Kidney epithelial cell (primary cell): Measurements from ENCODE around the gene ALX3. TPM values are rescaled to one million over a fixed set of nuclear protein-coding genes. Genes with fewer than 3 reads are reported as not detected.

ENCODE experiments used
- DNase-seq: peaks from one replicate; pipeline ENCODE4 v3.0.0-alpha.2; 2010; ENCODE audit warnings: low read depth
- H3K27me3 ChIP-seq: 2 replicates; pipeline ENCODE4 v1.6.0; 2011; ENCODE audit warnings: low read length; ENCODE audit not compliant: control insufficient read depth, insufficient read depth
- H3K36me3 ChIP-seq: 2 replicates; pipeline ENCODE4 v1.5.1; 2011; ENCODE audit warnings: low read length; ENCODE audit not compliant: control insufficient read depth, insufficient read depth
- H3K4me3 ChIP-seq: 2 replicates; pipeline ENCODE4 v1.5.1; 2011; ENCODE audit warnings: low read depth, mild to moderate bottlenecking, control low read depth, low read length
- CTCF ChIP-seq: IDR thresholded peaks from 2 replicates; pipeline ENCODE4 v1.5.1; 2011; ENCODE audit warnings: mild to moderate bottlenecking, moderate library complexity, low read length, control low read depth, inconsistent platforms; ENCODE audit not compliant: insufficient read depth, poor library complexity, severe bottlenecking
- total RNA-seq: library from RNA; depleted of rRNA; stranded (reverse); fragments of >200 nt; gene quantifications from 2 replicates; pipeline ENCODE4 v1.2.3, GENCODE V29; 2015

Gene ALX3
- total RNA-seq, 1 donor from 2014 or later, result not detected

GRCh38 chr1:110087812-110088738 is 17.6 kb upstream of the ALX3 start:
- peak; percentile 68 for TF ChIP-seq CTCF
- no peak for DNase-seq
- no peak overlapping the region for H3K4me3 ChIP-seq
- H3K27me3 ChIP-seq, result peaks cover 63% of the 10 kb centered on the region
- H3K36me3 ChIP-seq, result no peaks in the 10 kb centered on the region

GRCh38 chr1:110086961-110087360 is 16.5 kb upstream of the ALX3 start:
- Histone ChIP-seq H3K4me3 (no peak overlapping the region), H3K27me3 (peaks cover 69% of the 10 kb centered on the region), H3K36me3 (no peaks in the 10 kb centered on the region)
- DNase-seq, result no peak
- no peak for TF ChIP-seq CTCF

- no peaks in the 10 kb centered on the region for H3K36me3 ChIP-seq
- no peak for TF ChIP-seq CTCF
- H3K27me3 ChIP-seq, result peaks cover 71% of the 10 kb centered on the region
- H3K4me3 ChIP-seq, result no peak overlapping the region
- no peak for DNase-seq
These were observed 15.2 kb upstream of the ALX3 start for GRCh38 chr1:110085671-110086070.

- Histone ChIP-seq H3K27me3 (peaks cover 62% of the 10 kb centered on the region), H3K36me3 (no peaks in the 10 kb centered on the region), H3K4me3 (peak overlapping the region; percentile 27)
- TF ChIP-seq CTCF, result no peak
- no peak for DNase-seq
These were observed 14.0 kb upstream of the ALX3 start for GRCh38 chr1:110084227-110085078.

- DNase-seq, result no peak
- Histone ChIP-seq H3K36me3 (no peaks in the 10 kb centered on the region), H3K27me3 (peaks cover 59% of the 10 kb centered on the region), H3K4me3 (no peak overlapping the region)
- TF ChIP-seq CTCF, result no peak
These were observed 13.4 kb upstream of the ALX3 start for GRCh38 chr1:110083866-110084226.
